Measurements from ENCODE around the gene DNAJB7.

GRCh38 chr22:40818192-40818746, 43.6 kb downstream of the DNAJB7 start:
- TF ChIP-seq CTCF (IDR thresholded peaks at IDR 0.05) (no peak), POLR2A (IDR thresholded peaks at IDR 0.05) (no peak)

Measured in ovary (tissue), 3 donors.